Measurements from ENCODE around the gene PPP1R8. TPM values are rescaled to one million over a fixed set of nuclear protein-coding genes. Genes with fewer than 3 reads are reported as not detected.

Gene PPP1R8
- total and polyA plus RNA-seq, 2 of the 8 experiments (the other 6 are each of a cell fraction or from before 2014, with no cell fraction given): 33.4 to 51.8 TPM

- peaks cover 17 to 62% of the 10 kb centered on the region in 2 experiments for H3K79me2 ChIP-seq (ENCODE audit: control insufficient read depth in 1 of 2, insufficient read depth in 2 of 2, low read length in 2 of 2)
- no peak overlapping the region for H2AFZ ChIP-seq (ENCODE audit: low read length)
- no peak overlapping the region for H3K23ac ChIP-seq (ENCODE audit: insufficient read length)
- H2AK5ac ChIP-seq (ENCODE audit: low read depth, low read length): no peak overlapping the region
- no peak overlapping the region for H2BK15ac ChIP-seq (ENCODE audit: low read length)
- H4K20me1 ChIP-seq (replicated peaks in 1 of 2; ENCODE audit: control insufficient read depth in 1 of 2, insufficient read depth in 2 of 2, low read length in 2 of 2): no peaks in the 10 kb centered on the region
- H3K14ac ChIP-seq (ENCODE audit: insufficient read length): no peak overlapping the region
- H2BK12ac ChIP-seq (ENCODE audit: low read depth, low read length): no peak overlapping the region
- no peak overlapping the region for H3K27ac ChIP-seq (ENCODE audit: low read depth, low read length)
- peaks cover 6 to 43% (median 20%) of the 10 kb centered on the region in 4 experiments; a peak in 6 of 8 replicates for H3K36me3 ChIP-seq (ENCODE audit: control insufficient read depth in 2 of 4, insufficient read depth in 4 of 4, low read length in 3 of 4)
- no peak for TF ChIP-seq NANOG (IDR thresholded peaks at IDR 0.05; ENCODE audit: insufficient read depth, low read depth, low read length, poor library complexity, severe bottlenecking)
- no peak for TF ChIP-seq SIX5 (IDR thresholded peaks at IDR 0.05; ENCODE audit: low read depth, low read length)
- no peak for TF ChIP-seq EP300 (IDR thresholded peaks at IDR 0.05; ENCODE audit: borderline replicate concordance in 1 of 2, low read depth in 2 of 2, low read length in 2 of 2)
- no peak for TF ChIP-seq CTBP2 (IDR thresholded peaks at IDR 0.05; ENCODE audit: borderline replicate concordance, insufficient read depth, insufficient read length, low read length)
- no peak for TF ChIP-seq SP1 (IDR thresholded peaks at IDR 0.05; ENCODE audit: low read depth, low read length)
- H3K18ac ChIP-seq (ENCODE audit: extremely low read depth, low read length): no peak overlapping the region
- WGBS, 2 experiments (ENCODE audit: extremely low coverage in 1 of 2, insufficient coverage in 1 of 2, insufficient read length in 1 of 2, insufficient replicate concordance in 2 of 2, low coverage in 1 of 2, low lambda C conversion rate in 2 of 2, missing lambda C conversion rate in 1 of 2): 79% methylated on average over 1 of the region's 1 CpG; no CpG with 5 or more reads in 1 of the 2 experiments
- FAIRE-seq (no peak), DNase-seq (ENCODE audit: low read depth in 1 of 2, low spot score in 2 of 2) (no peak)
- H2BK5ac ChIP-seq (ENCODE audit: low read depth, low read length): no peak overlapping the region
- H3K4ac ChIP-seq (replicated peaks; ENCODE audit: insufficient read length, low read depth, low read length): no peak overlapping the region
- H4K8ac ChIP-seq (ENCODE audit: extremely low read depth, insufficient read depth, low read length): no peak overlapping the region
- H4K5ac ChIP-seq (ENCODE audit: insufficient read length, low read depth, low read length): no peak overlapping the region
- no peaks in the 10 kb centered on the region for H3K9me3 ChIP-seq (ENCODE audit: insufficient read depth in 2 of 2, low read depth in 1 of 2, low read length in 1 of 2)
- ChIA-PET POLR2A (ENCODE audit: partially characterized antibody) (interaction anchor here (0.7 to 1.9 kb wide), 4 partner anchors 102 to 125 kb away, joined by 3 to 5 read pairs (median 3); partner anchors contain the start of genes FAM76A and XKR8), CTCF (ENCODE audit: partially characterized antibody) (interaction anchor here (1.3 to 1.7 kb wide), 2 partner anchors 42 to 228 kb away, joined by 3 read pairs; no protein-coding TSS in a partner anchor)
- H4K91ac ChIP-seq (replicated peaks; ENCODE audit: insufficient read length, low read length): no peak overlapping the region
- H3K4me1 ChIP-seq (replicated peaks in 1 of 4; ENCODE audit: control insufficient read depth in 3 of 4, insufficient read depth in 4 of 4, low read length in 3 of 4): no peaks in the 10 kb centered on the region; a peak in 1 of 7 replicates
- H2BK20ac ChIP-seq (ENCODE audit: low read length): no peak overlapping the region
- no peak overlapping the region for H3K9ac ChIP-seq (replicated peaks in 1 of 4; ENCODE audit: extremely low read depth in 1 of 4, low read depth in 3 of 4, low read length in 3 of 4)
- H3K27me3 ChIP-seq (replicated peaks in 1 of 4; ENCODE audit: control insufficient read depth in 3 of 4, extremely low read depth in 1 of 4, insufficient read depth in 3 of 4, low read length in 3 of 4): no peaks in the 10 kb centered on the region
- no peak overlapping the region for H2BK120ac ChIP-seq (replicated peaks; ENCODE audit: low read depth, low read length)
- H3K4me2 ChIP-seq (ENCODE audit: insufficient read depth in 1 of 2, low read depth in 2 of 2, low read length in 2 of 2): no peak overlapping the region
- no peak overlapping the region for H3K4me3 ChIP-seq (ENCODE audit: extremely low read depth in 1 of 4, insufficient read depth in 2 of 4, low read depth in 3 of 4, low read length in 4 of 4)
- H3K23me2 ChIP-seq (ENCODE audit: low read depth, low read length): 0 out of 2 replicates have a peak, but pooled peaks cover 2% of the 10 kb centered on the region
- peaks cover 2% of the 10 kb centered on the region; the same call in 1 of the 2 replicates for H3K79me1 ChIP-seq (ENCODE audit: low read depth, low read length)
- no peak overlapping the region for H3K56ac ChIP-seq (replicated peaks; ENCODE audit: insufficient read length, low read depth, low read length)
Measured at GRCh38 chr1:27835501-27835900, 4.9 kb downstream of the PPP1R8 start.

Data from H1 (cell line).